Measurements from ENCODE around the gene RHOV. TPM values are rescaled to one million over a fixed set of nuclear protein-coding genes. Genes with fewer than 3 reads are reported as not detected.

Gene RHOV
- polyA plus RNA-seq, 12 donors, result 0.07 to 11.0 (median 0.30) TPM; not detected in 2

- no peak for DNase-seq
These were observed 28.3 kb downstream of the RHOV start for GRCh38 chr15:40845511-40846284.

GRCh38 chr15:40845036-40845435 is 29.0 kb downstream of the RHOV start:
- no peak for DNase-seq

DNA sequence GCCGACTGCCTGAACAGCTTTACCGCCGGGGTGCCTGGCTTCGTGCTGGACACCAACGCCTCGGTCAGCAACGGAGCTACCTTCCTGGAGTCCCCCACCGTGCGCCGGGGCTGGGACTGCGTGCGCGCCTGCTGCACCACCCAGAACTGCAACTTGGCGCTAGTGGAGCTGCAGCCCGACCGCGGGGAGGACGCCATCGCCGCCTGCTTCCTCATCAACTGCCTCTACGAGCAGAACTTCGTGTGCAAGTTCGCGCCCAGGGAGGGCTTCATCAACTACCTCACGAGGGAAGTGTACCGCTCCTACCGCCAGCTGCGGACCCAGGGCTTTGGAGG is 29.4 kb downstream of the RHOV start:
- DNase-seq, result no peak

DNA sequence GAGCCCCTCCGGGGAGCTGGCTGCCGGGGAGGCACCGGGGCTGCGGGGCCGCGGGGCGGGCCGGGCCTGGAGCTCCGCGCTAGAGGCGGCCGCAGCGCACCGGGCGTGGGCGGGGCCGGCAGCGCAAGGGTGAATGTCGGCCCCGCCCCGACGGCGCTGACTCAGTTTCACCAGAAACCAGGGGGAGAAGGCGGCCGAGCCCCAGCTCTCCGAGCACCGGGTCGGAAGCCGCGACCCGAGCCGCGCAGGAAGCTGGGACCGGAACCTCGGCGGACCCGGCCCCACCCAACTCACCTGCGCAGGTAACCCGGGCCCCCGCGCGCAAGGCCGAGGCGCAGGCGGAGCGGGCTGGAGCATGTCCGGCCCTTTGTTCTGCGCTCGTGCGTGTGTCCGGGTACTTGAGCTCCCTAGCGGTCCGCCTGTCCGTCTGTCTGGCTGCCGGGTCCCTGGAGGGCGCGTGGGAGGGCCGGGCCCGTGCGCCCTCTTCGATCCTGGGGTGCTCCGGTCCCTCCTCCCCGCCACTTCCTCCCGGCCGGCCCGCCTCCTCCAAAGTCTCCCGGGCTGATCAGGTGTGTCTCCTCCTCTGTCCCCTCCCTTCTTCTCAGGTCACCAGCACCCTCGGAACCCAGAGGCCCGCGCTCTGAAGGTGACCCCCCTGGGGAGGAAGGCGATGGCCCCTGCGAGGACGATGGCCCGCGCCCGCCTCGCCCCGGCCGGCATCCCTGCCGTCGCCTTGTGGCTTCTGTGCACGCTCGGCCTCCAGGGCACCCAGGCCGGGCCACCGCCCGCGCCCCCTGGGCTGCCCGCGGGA is 29.9 kb downstream of the RHOV start, which contains the start of gene SPINT1:
TSS of gene SPINT1 (plus strand) at position 164 of the 811 bp plus-strand sequence. CDS start at position 671, 507 bp downstream.
- no peak for DNase-seq

GRCh38 chr15:40843261-40843884 is 30.7 kb downstream of the RHOV start:
- no peak for DNase-seq

- no peak for DNase-seq
These were observed 32.3 kb downstream of the RHOV start for GRCh38 chr15:40841741-40842140.

GRCh38 chr15:40838756-40839155 is 35.3 kb downstream of the RHOV start:
- no peak for DNase-seq

- DNase-seq, result no peak
These were observed 38.0 kb downstream of the RHOV start for GRCh38 chr15:40836020-40836419.

DNA sequence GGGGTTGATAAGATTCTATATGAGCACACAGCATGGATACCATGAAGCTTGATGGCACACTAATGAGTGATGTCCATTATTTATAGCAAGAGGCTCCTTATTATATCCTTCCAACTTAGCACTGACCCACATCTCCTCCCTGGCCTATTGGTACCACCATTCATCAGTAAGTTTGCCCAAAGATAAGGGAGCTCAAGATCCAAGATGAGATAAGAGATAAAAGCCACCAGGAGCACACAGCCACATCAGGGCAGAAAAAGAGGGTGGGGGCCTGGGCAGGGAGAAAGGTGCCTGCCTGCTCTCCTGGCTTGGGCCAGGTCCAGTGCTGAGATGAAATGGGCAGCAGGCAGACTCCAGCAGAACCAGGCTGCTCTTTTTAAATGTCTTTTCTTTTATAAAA is 41.1 kb downstream of the RHOV start:
- DNase-seq, result no peak

DNA sequence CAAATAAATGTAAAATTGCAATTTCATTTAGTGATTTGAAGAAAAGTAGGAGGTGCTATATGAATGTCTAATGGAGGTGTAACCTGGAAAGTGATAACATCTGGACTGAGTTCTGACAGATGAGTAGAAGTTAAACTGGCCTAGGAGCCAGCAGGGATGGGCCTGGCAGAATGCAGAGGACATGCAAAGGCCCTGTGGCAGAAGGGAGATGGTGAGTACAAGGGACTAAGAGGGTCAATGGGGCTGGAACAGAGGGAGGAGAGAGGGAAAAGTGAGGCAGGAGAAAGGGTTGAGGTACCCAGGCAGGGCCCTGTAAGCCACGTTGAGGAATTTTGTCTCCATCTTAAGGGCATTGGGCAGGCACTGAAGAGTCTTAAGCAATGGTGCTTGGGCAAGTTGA is 42.2 kb downstream of the RHOV start:
- DNase-seq, result no peak

- DNase-seq, result no peak
These were observed 43.1 kb downstream of the RHOV start for GRCh38 chr15:40830884-40831283.

- no peak for DNase-seq
These were observed 44.9 kb downstream of the RHOV start for GRCh38 chr15:40829115-40829514.

DNA sequence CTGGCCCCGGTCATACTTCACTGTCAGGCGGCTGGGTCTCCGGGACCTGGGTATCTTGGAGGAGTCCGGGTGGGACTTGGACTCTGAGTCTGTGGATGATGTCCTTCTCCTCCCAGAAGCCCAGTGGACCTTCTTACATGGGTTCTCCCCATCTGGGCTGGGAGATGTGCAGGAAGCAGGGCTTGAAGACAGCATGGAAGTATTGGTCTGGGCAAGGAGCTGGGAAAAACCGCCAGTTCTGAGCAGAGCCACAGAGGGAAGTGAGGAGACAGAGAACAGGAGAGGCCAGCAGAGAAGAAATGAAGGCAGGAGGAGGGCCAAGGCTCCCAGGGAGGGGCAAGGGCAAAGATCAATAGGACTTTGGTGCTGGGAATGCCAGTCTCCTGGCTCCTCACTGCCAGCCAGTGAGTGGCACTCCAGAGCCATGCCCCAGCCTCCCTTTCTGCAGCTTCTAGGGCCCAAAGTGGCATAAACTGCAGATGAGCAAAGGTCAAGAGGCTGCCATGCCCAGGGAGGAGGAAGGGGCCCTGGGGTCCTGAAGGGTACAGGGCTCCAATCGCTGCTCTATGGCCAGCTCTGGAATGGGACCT is 45.5 kb downstream of the RHOV start, which contains the start of gene PPP1R14D:
TSS of gene PPP1R14D (minus strand) at position 262 of the 590 bp plus-strand sequence. CDS start at position 195, 67 bp downstream.
- DNase-seq, result no peak

- no peak for DNase-seq
These were observed 47.5 kb downstream of the RHOV start for GRCh38 chr15:40826423-40827075.

GRCh38 chr15:40825661-40826422 is 48.2 kb downstream of the RHOV start:
- DNase-seq, result no peak

GRCh38 chr15:40823572-40824343 is 50.3 kb downstream of the RHOV start:
- no peak for DNase-seq

Measured in muscle of arm (tissue), 12 donors.